Liver (tissue), 9 donors: ENCODE measurements around the gene CSNK1G2. TPM values are rescaled to one million over a fixed set of nuclear protein-coding genes. Genes with fewer than 3 reads are reported as not detected.

ENCODE experiments used
- DNase-seq: peaks from one replicate; pipeline ENCODE4 v3.0.0-alpha.2; 2017; ENCODE audit warnings: low spot score
- H3K27ac ChIP-seq, 2 donors: one replicate each; pipeline ENCODE4 v1.7.0; 2013; ENCODE audit warnings: inconsistent platforms in 2 of 2, low read length in 2 of 2, control low read depth in 1 of 2, low read depth in 1 of 2, mild to moderate bottlenecking in 1 of 2
- H3K27me3 ChIP-seq, 4 donors: one replicate each; pipeline versions ENCODE4 v1.6.1 to v1.7.0; 2013; ENCODE audit warnings: low read length in 3 of 4, inconsistent platforms in 1 of 4, mild to moderate bottlenecking in 1 of 4, moderate library complexity in 1 of 4; ENCODE audit not compliant: control insufficient read depth in 4 of 4, insufficient read depth in 4 of 4
- H3K36me3 ChIP-seq, 4 donors: one replicate each; pipeline versions ENCODE4 v1.6.1 to v1.7.0; 2013; ENCODE audit warnings: low read length in 3 of 4, mild to moderate bottlenecking in 3 of 4, low read depth in 1 of 4, moderate library complexity in 1 of 4; ENCODE audit not compliant: control insufficient read depth in 4 of 4, insufficient read depth in 3 of 4
- H3K4me1 ChIP-seq, 4 donors: one replicate each; pipeline versions ENCODE4 v1.6.1 to v1.7.0; 2013; ENCODE audit warnings: low read length in 3 of 4, mild to moderate bottlenecking in 3 of 4, moderate library complexity in 1 of 4; ENCODE audit not compliant: control insufficient read depth in 4 of 4, insufficient read depth in 4 of 4
- H3K4me3 ChIP-seq, 3 donors: one replicate each; pipeline versions ENCODE4 v1.6.1 to v1.7.0; 2013; ENCODE audit warnings: low read length in 3 of 3, control low read depth in 1 of 3, low read depth in 1 of 3, mild to moderate bottlenecking in 1 of 3
- H3K9ac ChIP-seq, 2 donors: one replicate each; pipeline ENCODE4 v1.7.0; 2013; ENCODE audit warnings: low read length in 2 of 2, mild to moderate bottlenecking in 2 of 2, moderate library complexity in 2 of 2, control low read depth in 1 of 2, low read depth in 1 of 2
- H3K9me3 ChIP-seq, 4 donors: one replicate each; pipeline versions ENCODE4 v1.6.1 to v1.7.0; 2013; ENCODE audit warnings: low read length in 3 of 4; ENCODE audit not compliant: control insufficient read depth in 4 of 4
- ATF3 ChIP-seq: IDR thresholded peaks from 2 replicates; pipeline ENCODE4 v1.6.1; 2016; ENCODE audit warnings: antibody characterized with exemption
- CTCF ChIP-seq: fragments of 150-350 bp; IDR thresholded peaks from 2 replicates; pipeline ENCODE4 v1.5.1; 2017; ENCODE audit warnings: improper control_type of control experiment, low read depth, low read length; ENCODE audit not compliant: missing input control
- EGR1 ChIP-seq, 2 donors: IDR thresholded peaks; 2 replicates each; pipeline ENCODE4 v1.6.1; 2016 to 2018; ENCODE audit warnings: antibody characterized with exemption in 2 of 2, low read depth in 2 of 2
- FOXA1 ChIP-seq: IDR thresholded peaks from 2 replicates; pipeline ENCODE4 v1.6.1; 2016; ENCODE audit warnings: antibody characterized with exemption
- FOXA2 ChIP-seq: IDR thresholded peaks from 2 replicates; pipeline ENCODE4 v1.6.1; 2016; ENCODE audit warnings: antibody characterized with exemption
- GABPA ChIP-seq, 2 donors: IDR thresholded peaks in 1 of 2; conservative IDR thresholded peaks in 1 of 2; 2 replicates each; pipeline ENCODE4 v1.6.1; 2016; ENCODE audit warnings: antibody characterized with exemption in 2 of 2, mild to moderate bottlenecking in 1 of 2, moderate library complexity in 1 of 2
- HNF4A ChIP-seq, 2 donors: conservative IDR thresholded peaks; 2 replicates each; pipeline ENCODE4 v1.6.1; 2016; ENCODE audit warnings: antibody characterized with exemption in 2 of 2, mild to moderate bottlenecking in 2 of 2
- HNF4G ChIP-seq: IDR thresholded peaks from 2 replicates; pipeline ENCODE4 v1.6.1; 2016; ENCODE audit warnings: antibody characterized with exemption
- JUND ChIP-seq, 2 donors: IDR thresholded peaks; 2 replicates each; pipeline ENCODE4 v1.6.1; 2016; ENCODE audit warnings: antibody characterized with exemption in 2 of 2
- MAX ChIP-seq: IDR thresholded peaks from 2 replicates; pipeline ENCODE4 v1.6.1; 2016; ENCODE audit warnings: antibody characterized with exemption
- NR2F2 ChIP-seq: IDR thresholded peaks from 2 replicates; pipeline ENCODE4 v1.6.1; 2016; ENCODE audit warnings: antibody characterized with exemption
- RAD21 ChIP-seq, 2 donors: IDR thresholded peaks; 2 replicates each; pipeline ENCODE4 v1.6.1; 2016; ENCODE audit warnings: antibody characterized with exemption in 2 of 2, mild to moderate bottlenecking in 2 of 2
- REST ChIP-seq: IDR thresholded peaks from 2 replicates; pipeline ENCODE4 v1.6.1; 2016; ENCODE audit warnings: antibody characterized with exemption, mild to moderate bottlenecking
- RXRA ChIP-seq, 2 donors: IDR thresholded peaks; 2 replicates each; pipeline ENCODE4 v1.6.1; 2017 to 2018; ENCODE audit warnings: antibody characterized with exemption in 2 of 2, mild to moderate bottlenecking in 1 of 2
- SP1 ChIP-seq: IDR thresholded peaks from 2 replicates; pipeline ENCODE4 v1.6.1; 2018; ENCODE audit warnings: antibody characterized with exemption, mild to moderate bottlenecking
- TAF1 ChIP-seq: conservative IDR thresholded peaks from 2 replicates; pipeline ENCODE4 v1.6.1; 2016; ENCODE audit warnings: antibody characterized with exemption, mild to moderate bottlenecking
- YY1 ChIP-seq: IDR thresholded peaks from 2 replicates; pipeline ENCODE4 v1.6.1; 2016; ENCODE audit warnings: antibody characterized with exemption, mild to moderate bottlenecking
- WGBS: extraction: QIAGEN DNeasy Blood & Tissue Kit; methylation state at CpG from one replicate; pipeline ENCODE4 v1.1.7; 2013; 5-methylcytosine and 5-hydroxymethylcytosine counted together
- polyA plus RNA-seq, 2 donors: library from polyadenylated mRNA; stranded (reverse) in 1 of 2; unstranded in 1 of 2; fragments of 200-250 nt in 1 of 2; fragments of >200 nt in 1 of 2; fragmentation: Nextera tagmentation in 1 of 2; extraction: Ambion mirVana in 1 of 2; gene quantifications; one replicate each; pipeline versions ENCODE4 v1.2.1 to v1.2.3, GENCODE V29; 2013 to 2015
- total RNA-seq, 2 donors: library from RNA; depleted of rRNA; stranded (reverse); fragments of >200 nt; gene quantifications; one replicate each; pipeline ENCODE4 v1.2.3, GENCODE V29; 2014
- donor health status: healthy.
- donor health status: healthy.
- donor health status: healthy.
- donor health status: healthy.
- donor health status: healthy.

Gene CSNK1G2
- total and polyA plus RNA-seq, 4 donors: 3.5 to 30.6 (median 23.9) TPM

DNA sequence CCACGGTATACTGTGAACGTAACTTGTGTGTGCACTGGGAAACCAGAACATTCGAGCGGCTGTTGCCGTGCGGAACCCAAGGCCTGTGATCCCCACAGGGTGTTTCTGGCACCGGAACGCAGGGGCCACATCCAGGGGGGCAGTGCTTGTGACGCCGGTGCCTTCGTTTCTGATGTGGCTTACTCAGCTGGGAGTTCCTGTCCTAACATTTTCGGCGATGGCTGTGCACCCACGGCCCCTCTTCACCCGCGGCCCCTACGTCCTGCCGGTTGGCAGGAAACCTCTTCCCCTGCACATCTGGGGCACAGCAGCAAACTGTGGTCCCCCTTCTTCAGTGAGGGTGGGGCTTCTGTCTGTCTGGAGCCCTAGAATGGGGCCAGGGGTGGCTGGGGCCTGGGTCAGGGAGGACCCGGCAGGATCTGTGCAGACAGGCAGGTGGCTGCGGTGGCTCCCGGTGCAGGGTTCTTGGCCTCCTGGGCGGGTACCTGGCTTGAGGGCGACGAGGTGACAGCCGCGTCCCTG, 26.2 kb downstream of the CSNK1G2 start:
- TF ChIP-seq FOXA2 (no peak), GABPA (IDR thresholded peaks at IDR 0.05 in 1 of 2, conservative IDR thresholded peaks at IDR 0.05 in 1 of 2) (no peak), NR2F2 (no peak), SP1 (no peak), RXRA (IDR thresholded peaks at IDR 0.05) (no peak), HNF4G (no peak), FOXA1 (no peak), EGR1 (IDR thresholded peaks at IDR 0.05; ENCODE audit: low read depth in 2 of 2) (no peak), ATF3 (no peak), RAD21 (IDR thresholded peaks at IDR 0.05) (no peak), REST (no peak), HNF4A (conservative IDR thresholded peaks at IDR 0.05) (no peak), CTCF (no peak), YY1 (no peak), MAX (no peak)
- no peak for DNase-seq
- 89% methylated on average over 26 of the region's 26 CpGs for WGBS

DNA sequence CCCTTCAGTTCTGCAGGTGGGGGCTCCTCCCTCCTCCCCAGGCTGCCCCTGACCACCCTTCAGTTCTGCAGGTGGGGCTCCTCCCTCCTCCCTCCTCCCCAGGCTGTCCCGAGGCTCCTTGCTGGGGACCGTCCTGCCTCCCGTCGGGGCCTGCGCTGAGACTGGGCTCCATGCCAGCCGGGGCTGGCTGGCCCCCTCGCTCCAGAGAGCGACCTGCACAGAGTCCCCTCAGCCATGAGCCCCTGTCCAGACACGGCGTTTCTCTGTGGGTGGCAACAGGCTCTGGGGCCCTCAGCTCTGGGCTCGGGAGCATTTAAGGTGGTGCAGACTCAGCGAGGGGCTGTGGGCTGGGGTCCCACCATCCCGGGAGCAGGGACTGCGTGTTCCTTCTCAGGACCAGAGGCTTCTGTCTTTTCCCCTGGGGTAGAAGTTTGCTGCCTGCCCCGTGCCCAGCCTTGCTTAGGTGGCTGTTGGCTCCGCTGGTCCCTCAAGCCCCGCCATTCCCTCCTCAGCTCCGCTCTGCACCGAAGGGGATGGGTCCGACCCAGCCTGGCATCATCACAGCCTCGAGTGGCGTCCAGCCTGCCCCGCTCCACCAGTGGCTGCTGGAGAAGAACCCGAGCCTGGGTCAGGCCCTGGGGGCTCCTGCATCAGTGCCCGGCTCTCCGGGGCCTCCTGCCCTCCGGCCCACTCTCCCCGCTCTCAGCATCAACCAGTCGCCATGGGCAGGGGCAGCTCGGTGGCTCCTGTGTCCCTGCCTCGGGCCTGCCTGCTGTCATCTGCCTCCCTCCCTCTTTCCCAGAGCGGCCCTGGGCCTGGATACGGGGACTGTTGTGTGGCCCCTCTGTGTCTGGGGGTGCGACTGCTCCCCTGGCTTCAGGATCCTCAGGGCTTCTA, 27.6 kb downstream of the CSNK1G2 start:
- TF ChIP-seq FOXA2 (no peak), MAX (no peak), YY1 (no peak), HNF4G (no peak), NR2F2 (no peak), REST (no peak), RAD21 (IDR thresholded peaks at IDR 0.05) (no peak), ATF3 (no peak), RXRA (IDR thresholded peaks at IDR 0.05) (no peak), SP1 (no peak), TAF1 (no peak), HNF4A (conservative IDR thresholded peaks at IDR 0.05) (no peak), JUND (IDR thresholded peaks at IDR 0.05) (no peak), FOXA1 (no peak)
- Histone ChIP-seq H3K36me3 (peaks cover 0 to 15% (median 1%) of the 10 kb centered on the region in 4 donors), H3K4me3 (no peak overlapping the region), H3K9ac (no peak overlapping the region), H3K9me3 (no peaks in the 10 kb centered on the region), H3K27me3 (no peaks in the 10 kb centered on the region), H3K4me1 (no peaks in the 10 kb centered on the region), H3K27ac (no peak overlapping the region)
- WGBS: 92% methylated on average over 34 of the region's 34 CpGs
- no peak for DNase-seq

More for the DNA sequence above, 26.2 kb downstream of the CSNK1G2 start:
- Histone ChIP-seq H3K4me3 (no peak overlapping the region), H3K36me3 (peaks cover 0 to 15% (median 2%) of the 10 kb centered on the region in 4 donors), H3K27me3 (no peaks in the 10 kb centered on the region), H3K9ac (no peak overlapping the region), H3K4me1 (no peaks in the 10 kb centered on the region), H3K27ac (no peak overlapping the region), H3K9me3 (no peaks in the 10 kb centered on the region)
